Sigmoid colon (tissue), 7 donors: ENCODE measurements around the gene BLCAP. TPM values are rescaled to one million over a fixed set of nuclear protein-coding genes. Genes with fewer than 3 reads are reported as not detected.

Experiments used
- DNase-seq: peaks from one replicate; pipeline ENCODE4 v3.0.0-alpha.2; 2019
- H3K27ac ChIP-seq, 4 donors: fragments of 200-600 bp; sonication (generic); one replicate each; pipeline ENCODE4 v1.5.1; 2016 to 2019; ENCODE audit warnings: mild to moderate bottlenecking in 1 of 4
- H3K27me3 ChIP-seq, 3 donors: fragments of 200-600 bp; sonication (generic); one replicate each; pipeline ENCODE4 v1.5.1; 2019; ENCODE audit warnings: mild to moderate bottlenecking in 1 of 3
- H3K36me3 ChIP-seq, 4 donors: fragments of 200-600 bp; sonication (generic); one replicate each; pipeline ENCODE4 v1.5.1; 2016 to 2019
- H3K4me1 ChIP-seq, 4 donors: fragments of 200-600 bp; sonication (generic); one replicate each; pipeline ENCODE4 v1.5.1; 2017 to 2019
- H3K4me3 ChIP-seq, 4 donors: fragments of 200-600 bp; sonication (generic); one replicate each; pipeline ENCODE4 v1.5.1; 2017 to 2019; ENCODE audit warnings: mild to moderate bottlenecking in 2 of 4, moderate library complexity in 1 of 4
- H3K9me3 ChIP-seq, 4 donors: fragments of 200-600 bp in 3 of 4; sonication (generic) in 3 of 4; one replicate each; pipeline versions ENCODE4 v1.5.1 to v1.6.1; 2013 to 2019
- EP300 ChIP-seq, 4 donors: sonication (generic); formaldehyde crosslinking; IDR thresholded peaks; one replicate each; pipeline ENCODE4 v1.6.1; 2017; ENCODE audit warnings: antibody characterized with exemption in 4 of 4
- POLR2A ChIP-seq, 2 donors: fragments of 450-650 bp; IDR thresholded peaks; one replicate each; pipeline ENCODE4 v1.6.1; 2016; ENCODE audit warnings: antibody characterized with exemption in 2 of 2, mild to moderate bottlenecking in 2 of 2, moderate library complexity in 2 of 2
- POLR2AphosphoS5 ChIP-seq, 4 donors: sonication (generic); formaldehyde crosslinking; IDR thresholded peaks; one replicate each; pipeline ENCODE4 v1.6.1; 2017; ENCODE audit warnings: antibody characterized with exemption in 4 of 4
- WGBS, 2 donors: extraction: QIAGEN DNeasy Blood & Tissue Kit; methylation state at CpG; one replicate each; pipeline ENCODE4 v1.1.7; 2013; 5-methylcytosine and 5-hydroxymethylcytosine counted together
- intact Hi-C: fragments of 100-400 bp; cut with DNase I; formaldehyde crosslinking; loops from one replicate; pipeline ENCODE4 v1.15.1; 2023
- polyA plus RNA-seq, 3 donors: library from polyadenylated mRNA; stranded (reverse); fragments of 200-250 nt; gene quantifications; one replicate each; pipeline ENCODE4 v1.2.3, GENCODE V29; 2013
- total RNA-seq, 4 donors: library from RNA; depleted of rRNA; stranded (reverse); fragments of >200 nt; gene quantifications; one replicate each; pipeline ENCODE4 v1.1.0, GENCODE V29; 2016
- TF ChIP-seq, protein P1 (sequence below), 4 experiments: fragments of 450-650 bp in 3 of 4; fragments of 200-600 bp in 1 of 4; IDR thresholded peaks; one replicate each; pipeline ENCODE4 v1.5.1; 2016 to 2019; ENCODE audit warnings: antibody characterized with exemption in 4 of 4, mild to moderate bottlenecking in 3 of 4, moderate library complexity in 2 of 4
- donor health status: healthy with polysubstance abuse.
- donor health status: Bipolar disorder and iron deficiency.
- donor health status: healthy.

BLCAP gene
- total and polyA plus RNA-seq, 7 donors = 40.2 to 68.7 (median 56.5) TPM

DNA sequence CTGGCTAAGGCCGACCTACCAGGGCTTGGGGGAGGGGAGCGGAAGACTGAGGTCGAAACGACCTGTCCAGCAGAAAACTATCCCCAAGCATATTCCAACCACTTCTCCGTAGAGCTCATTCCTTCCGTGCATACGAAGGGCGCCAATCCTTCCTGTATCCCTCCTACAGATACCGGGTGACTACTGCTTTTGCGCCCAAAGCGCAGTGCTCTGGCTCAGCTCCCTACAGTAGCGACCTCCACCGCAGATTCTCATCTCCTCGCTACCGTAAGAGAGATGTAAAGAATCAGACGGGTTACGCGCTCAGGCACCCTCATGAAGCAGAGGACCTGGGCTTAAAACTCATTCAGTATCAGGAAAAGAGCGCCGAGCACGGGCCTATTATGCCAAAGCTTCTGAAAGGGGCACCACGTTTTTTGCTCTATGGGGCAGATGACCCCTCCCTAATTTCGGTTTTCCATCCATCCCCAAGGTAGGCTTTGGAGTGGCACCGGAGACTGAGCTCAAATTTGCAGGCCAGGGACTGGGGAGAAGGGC, 7.2 kb downstream of the BLCAP start:
- no peak for DNase-seq
- Histone ChIP-seq H3K4me3 (peak overlapping the region in 3 of 4 donors; percentile 45 to 57 (median 54)), H3K9me3 (no peaks in the 10 kb centered on the region), H3K27ac (peak overlapping the region; percentile 72 to 99 (median 97)), H3K4me1 (peaks cover 0 to 100% (median 91%) of the 10 kb centered on the region in 4 donors), H3K36me3 (peaks cover 0 to under 1% (median 0%) of the 10 kb centered on the region in 4 donors), H3K27me3 (no peaks in the 10 kb centered on the region)
- intact Hi-C loops = no loop called here
- no peak for TF ChIP-seq POLR2AphosphoS5 (IDR thresholded peaks at IDR 0.05)
- TF ChIP-seq, protein P1, sequence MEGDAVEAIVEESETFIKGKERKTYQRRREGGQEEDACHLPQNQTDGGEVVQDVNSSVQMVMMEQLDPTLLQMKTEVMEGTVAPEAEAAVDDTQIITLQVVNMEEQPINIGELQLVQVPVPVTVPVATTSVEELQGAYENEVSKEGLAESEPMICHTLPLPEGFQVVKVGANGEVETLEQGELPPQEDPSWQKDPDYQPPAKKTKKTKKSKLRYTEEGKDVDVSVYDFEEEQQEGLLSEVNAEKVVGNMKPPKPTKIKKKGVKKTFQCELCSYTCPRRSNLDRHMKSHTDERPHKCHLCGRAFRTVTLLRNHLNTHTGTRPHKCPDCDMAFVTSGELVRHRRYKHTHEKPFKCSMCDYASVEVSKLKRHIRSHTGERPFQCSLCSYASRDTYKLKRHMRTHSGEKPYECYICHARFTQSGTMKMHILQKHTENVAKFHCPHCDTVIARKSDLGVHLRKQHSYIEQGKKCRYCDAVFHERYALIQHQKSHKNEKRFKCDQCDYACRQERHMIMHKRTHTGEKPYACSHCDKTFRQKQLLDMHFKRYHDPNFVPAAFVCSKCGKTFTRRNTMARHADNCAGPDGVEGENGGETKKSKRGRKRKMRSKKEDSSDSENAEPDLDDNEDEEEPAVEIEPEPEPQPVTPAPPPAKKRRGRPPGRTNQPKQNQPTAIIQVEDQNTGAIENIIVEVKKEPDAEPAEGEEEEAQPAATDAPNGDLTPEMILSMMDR (IDR thresholded peaks at IDR 0.05) = no peak
- no peak for TF ChIP-seq EP300 (IDR thresholded peaks at IDR 0.05)
- TF ChIP-seq POLR2A (IDR thresholded peaks at IDR 0.05) = no peak
- WGBS, 2 donors = 85 to 94% methylated on average over 24 of the region's 24 CpGs

DNA sequence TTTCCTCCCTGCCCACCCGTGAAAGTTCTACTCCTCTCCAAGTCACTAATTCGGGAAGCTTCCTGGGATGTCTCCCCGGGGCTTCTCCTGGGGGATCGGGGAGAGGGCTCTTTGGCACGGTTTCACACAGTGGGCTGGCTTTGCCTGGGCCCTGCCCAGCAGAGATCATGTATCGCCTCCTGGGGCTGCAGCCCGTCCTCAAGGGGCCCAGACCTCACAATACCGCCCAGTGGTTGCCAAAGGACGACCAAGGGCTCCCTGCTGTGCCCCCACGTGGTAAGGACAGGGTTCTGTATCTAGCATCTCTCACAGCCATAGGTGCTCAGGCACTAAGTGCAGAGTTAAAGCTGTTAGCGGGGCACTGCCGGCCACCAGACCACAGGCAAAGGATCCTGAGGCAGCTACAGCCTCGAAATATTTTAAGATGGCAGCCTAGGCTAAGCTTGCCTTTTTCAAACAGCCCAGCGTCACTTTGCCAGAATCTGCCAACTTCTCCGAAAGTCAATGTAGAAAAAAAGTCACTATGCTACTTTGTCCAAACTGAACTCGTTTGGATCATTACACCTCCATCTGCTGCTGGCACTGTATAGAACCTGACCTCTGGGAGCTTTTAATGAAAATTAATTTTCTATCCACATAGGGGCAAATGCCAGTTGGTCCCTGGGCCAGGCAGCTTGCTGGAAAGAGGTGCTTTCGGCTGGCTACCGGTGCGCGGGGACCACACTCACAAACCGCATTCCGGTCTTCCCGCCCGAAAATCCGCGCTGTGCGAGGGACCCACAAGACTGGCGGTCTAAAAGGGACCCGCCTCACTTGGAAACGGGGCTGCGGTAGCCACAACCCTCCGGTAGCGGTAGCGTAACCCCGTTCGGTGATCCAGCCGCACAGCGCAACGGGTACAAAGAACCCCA, 7.9 kb downstream of the BLCAP start:
- Histone ChIP-seq H3K27me3 (no peaks in the 10 kb centered on the region), H3K4me3 (peak overlapping the region in 3 of 4 donors; percentile 45 to 57 (median 54)), H3K36me3 (peaks cover 0 to 8% (median 0%) of the 10 kb centered on the region in 4 donors), H3K4me1 (peaks cover 0 to 96% (median 86%) of the 10 kb centered on the region in 4 donors), H3K9me3 (no peaks in the 10 kb centered on the region), H3K27ac (peak overlapping the region; percentile 72 to 99 (median 97))
- intact Hi-C loops = no loop called here
- 85 to 93% methylated on average over 39 of the region's 39 CpGs for WGBS, 2 donors
- peak; percentile 81 for DNase-seq
- no peak for TF ChIP-seq EP300 (IDR thresholded peaks at IDR 0.05)
- no peak for TF ChIP-seq POLR2A (IDR thresholded peaks at IDR 0.05)
- peak in 2 of 4 donors; percentile 3 to 8 for TF ChIP-seq POLR2AphosphoS5 (IDR thresholded peaks at IDR 0.05)

DNA sequence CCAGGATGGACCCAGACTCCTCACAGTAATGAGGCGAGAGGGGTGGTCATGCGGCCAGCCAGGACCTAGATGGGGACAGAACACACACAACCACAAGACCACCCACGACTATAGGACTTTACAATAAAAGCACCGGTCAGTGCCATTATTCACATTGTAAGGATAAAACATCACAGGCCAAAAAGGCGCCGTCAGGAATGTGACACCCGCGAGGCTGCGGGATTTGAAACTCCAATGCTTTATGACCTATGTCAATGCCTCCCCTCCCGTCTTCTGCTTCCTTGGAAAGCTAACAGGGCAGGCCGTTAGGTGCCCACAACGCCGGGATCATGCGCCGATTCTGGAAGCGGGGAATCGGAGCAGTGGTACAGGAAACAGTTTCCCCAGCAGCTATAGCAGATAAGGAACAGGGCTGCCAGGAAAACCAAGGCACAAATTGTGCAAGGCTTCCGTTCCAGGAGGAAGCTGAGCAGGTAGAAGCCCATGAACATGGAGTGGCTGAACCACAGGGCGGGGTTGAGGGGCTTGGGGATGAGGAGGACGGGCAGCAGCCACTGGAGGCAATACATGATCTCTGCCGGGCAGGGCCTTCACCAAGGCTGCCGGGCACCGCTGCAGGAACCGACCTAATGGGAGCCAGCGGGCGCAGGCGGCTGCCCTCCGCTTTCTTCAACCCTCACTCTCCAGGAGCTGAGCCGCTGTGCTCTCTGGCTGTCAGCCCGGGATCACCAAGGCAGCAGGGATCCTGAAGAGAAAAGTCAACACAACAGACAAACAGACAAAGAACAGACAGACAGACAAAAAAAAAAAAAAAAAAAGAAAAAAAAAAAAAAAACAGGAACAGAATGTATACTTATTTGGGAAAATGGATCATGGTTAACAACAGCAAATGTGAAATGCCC, 8.8 kb downstream of the BLCAP start:
- H3K36me3 ChIP-seq = peaks cover 0 to 17% (median 5%) of the 10 kb centered on the region in 4 donors
- 86 to 87% methylated on average over 30 of the region's 30 CpGs for WGBS, 2 donors

DNA sequence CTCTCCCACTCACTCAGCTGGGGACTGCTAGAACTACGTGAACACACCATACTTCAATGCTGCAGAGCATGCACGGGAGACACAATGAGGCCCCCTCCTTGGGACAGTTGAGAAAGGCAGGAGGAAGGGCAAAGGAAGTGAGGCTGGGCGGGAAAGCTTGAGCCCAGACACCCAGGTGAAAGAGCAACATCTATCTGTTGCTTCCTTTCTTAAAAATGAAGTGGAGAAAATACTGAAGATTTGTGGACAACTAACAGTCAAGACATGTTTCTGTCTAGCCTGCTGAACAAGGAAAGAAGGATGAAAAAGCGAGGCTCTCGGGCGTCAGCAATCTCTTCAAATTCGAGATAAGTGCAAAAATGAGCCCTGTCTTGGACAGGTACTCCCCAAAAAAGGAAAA, 9.6 kb downstream of the BLCAP start:
- no peak for DNase-seq
- Histone ChIP-seq H3K36me3 (peaks cover 0 to 25% (median 13%) of the 10 kb centered on the region in 4 donors), H3K4me1 (peaks cover 0 to 80% (median 69%) of the 10 kb centered on the region in 4 donors), H3K27me3 (no peaks in the 10 kb centered on the region), H3K27ac (peak overlapping the region; percentile 72 to 99 (median 97)), H3K9me3 (no peaks in the 10 kb centered on the region), H3K4me3 (no peak overlapping the region)
- 92% methylated on average over 7 of the region's 7 CpGs for WGBS, 2 donors
- intact Hi-C loops = no loop called here
- no peak for TF ChIP-seq POLR2AphosphoS5 (IDR thresholded peaks at IDR 0.05)
- TF ChIP-seq POLR2A (IDR thresholded peaks at IDR 0.05) = no peak
- TF ChIP-seq, protein P1 (IDR thresholded peaks at IDR 0.05) = no peak
- TF ChIP-seq EP300 (IDR thresholded peaks at IDR 0.05) = no peak

More for the DNA sequence above, 8.8 kb downstream of the BLCAP start:
- peak; percentile 91 for DNase-seq
- H3K27me3 ChIP-seq = no peaks in the 10 kb centered on the region
- peak overlapping the region in 3 of 4 donors; percentile 1 to 57 (median 54) for H3K4me3 ChIP-seq
- peak in 2 of 4 donors; percentile 60 to 66 for TF ChIP-seq POLR2AphosphoS5 (IDR thresholded peaks at IDR 0.05)
- TF ChIP-seq POLR2A (IDR thresholded peaks at IDR 0.05) = no peak
- intact Hi-C loops = no loop called here
- peaks cover 0 to 87% (median 77%) of the 10 kb centered on the region in 4 donors for H3K4me1 ChIP-seq
- no peaks in the 10 kb centered on the region for H3K9me3 ChIP-seq
- H3K27ac ChIP-seq = peak overlapping the region; percentile 72 to 99 (median 97)
